Astrocyte (in vitro differentiated cells and primary cell): Measurements from ENCODE around the gene PTPRN2. TPM values are rescaled to one million over a fixed set of nuclear protein-coding genes. Genes with fewer than 3 reads are reported as not detected.

Source experiments
- DNase-seq: peaks from one replicate; pipeline ENCODE4 v3.0.0-alpha.2; 2010; ENCODE audit warnings: low read depth
- FAIRE-seq: peaks from 2 replicates; lab custom pipeline; 2011; peaks lifted over from hg19 to GRCh38; lab: Jason Lieb, UNC
- H2AFZ ChIP-seq: 2 replicates; pipeline ENCODE4 v1.6.0; 2012; ENCODE audit warnings: low read depth, low read length, inconsistent platforms
- H3K27ac ChIP-seq: 2 replicates; pipeline ENCODE4 v1.5.1; 2011; ENCODE audit warnings: low read depth, low read length, inconsistent platforms
- H3K27me3 ChIP-seq: 2 replicates; pipeline ENCODE4 v1.6.0; 2011; ENCODE audit warnings: low read length, inconsistent platforms; ENCODE audit not compliant: insufficient read depth
- H3K36me3 ChIP-seq: 2 replicates; pipeline ENCODE4 v1.5.1; 2011; ENCODE audit warnings: low read length, inconsistent platforms; ENCODE audit not compliant: insufficient read depth
- H3K4me1 ChIP-seq: 2 replicates; pipeline ENCODE4 v1.5.1; 2011; ENCODE audit warnings: low read length, inconsistent platforms; ENCODE audit not compliant: insufficient read depth
- H3K4me2 ChIP-seq: 2 replicates; pipeline ENCODE4 v1.6.0; 2012; ENCODE audit warnings: low read length, inconsistent platforms
- H3K4me3 ChIP-seq: 2 replicates; pipeline ENCODE4 v1.5.1; 2011; ENCODE audit warnings: low read depth, mild to moderate bottlenecking, low read length, inconsistent platforms; ENCODE audit not compliant: insufficient read depth
- H3K79me2 ChIP-seq: 2 replicates; pipeline ENCODE4 v1.6.0; 2012; ENCODE audit warnings: mild to moderate bottlenecking, low read length, inconsistent platforms; ENCODE audit not compliant: insufficient read depth
- H3K9ac ChIP-seq: 2 replicates; pipeline ENCODE4 v1.6.0; 2012; ENCODE audit warnings: mild to moderate bottlenecking, low read length, inconsistent platforms
- H3K9me3 ChIP-seq: 2 replicates; pipeline ENCODE4 v1.5.1; 2012; ENCODE audit warnings: low read depth, mild to moderate bottlenecking, low read length, inconsistent platforms; ENCODE audit not compliant: insufficient read depth
- H4K20me1 ChIP-seq: 2 replicates; pipeline ENCODE4 v1.6.0; 2012; ENCODE audit warnings: low read length, inconsistent platforms; ENCODE audit not compliant: insufficient read depth
- H3K27ac Mint-ChIP-seq: one replicate; pipeline ENCODE4 v1.8.0; 2021; ENCODE audit warnings: mild to moderate bottlenecking, mixed read lengths; ENCODE audit not compliant: unreplicated experiment
- H3K27me3 Mint-ChIP-seq: one replicate; pipeline ENCODE4 v1.8.0; 2021; ENCODE audit warnings: low read depth, mixed read lengths; ENCODE audit not compliant: unreplicated experiment
- H3K36me3 Mint-ChIP-seq: one replicate; pipeline ENCODE4 v1.8.0; 2021; ENCODE audit warnings: low read depth, mixed read lengths; ENCODE audit not compliant: unreplicated experiment
- H3K4me1 Mint-ChIP-seq: one replicate; pipeline ENCODE4 v1.8.0; 2021; ENCODE audit warnings: low read depth, mixed read lengths; ENCODE audit not compliant: unreplicated experiment
- H3K4me3 Mint-ChIP-seq: one replicate; pipeline ENCODE4 v1.8.0; 2021; ENCODE audit warnings: mild to moderate bottlenecking, moderate library complexity, mixed read lengths; ENCODE audit not compliant: unreplicated experiment
- H3K9me3 Mint-ChIP-seq: one replicate; pipeline ENCODE4 v1.8.0; 2021; ENCODE audit warnings: mild to moderate bottlenecking, mixed read lengths; ENCODE audit not compliant: unreplicated experiment
- CTCF ChIP-seq: IDR thresholded peaks from 2 replicates; pipeline ENCODE4 v1.5.1; 2011; ENCODE audit warnings: low read depth, mild to moderate bottlenecking, inconsistent platforms, low read length, moderate library complexity; ENCODE audit not compliant: insufficient read depth
- EZH2 ChIP-seq: IDR thresholded peaks from 2 replicates; pipeline ENCODE4 v1.6.1; 2012; ENCODE audit warnings: mild to moderate bottlenecking, low read length, inconsistent platforms; ENCODE audit not compliant: insufficient read depth
- total RNA-seq: library from RNA; stranded (reverse); gene quantifications from 2 replicates; pipeline ENCODE4 v1.2.1, GENCODE V29; 2021

PTPRN2 gene
- total RNA-seq, 1 donor from 2014 or later: 0.09 TPM

GRCh38 chr7:158245724-158246041 is 341.9 kb downstream of the PTPRN2 start:
- DNase-seq (no peak), FAIRE-seq (no peak)
- H2AFZ ChIP-seq: no peak overlapping the region
- Mint-ChIP-seq H3K27me3 (no peaks in the 10 kb centered on the region), H3K9me3 (peaks cover 16% of the 10 kb centered on the region), H3K4me1 (no peaks in the 10 kb centered on the region), H3K27ac (no peak overlapping the region), H3K4me3 (no peak overlapping the region), H3K36me3 (no peaks in the 10 kb centered on the region)
- no peak for TF ChIP-seq EZH2
- TF ChIP-seq CTCF: no peak
- H3K4me1 ChIP-seq: no peaks in the 10 kb centered on the region
- H3K27ac ChIP-seq: no peak overlapping the region
- H3K9ac ChIP-seq: no peak overlapping the region
- H3K4me3 ChIP-seq: no peak overlapping the region
- peaks cover 19% of the 10 kb centered on the region for H3K9me3 ChIP-seq
- no peaks in the 10 kb centered on the region for H4K20me1 ChIP-seq
- no peaks in the 10 kb centered on the region for H3K79me2 ChIP-seq
- no peaks in the 10 kb centered on the region for H3K27me3 ChIP-seq
- H3K4me2 ChIP-seq: no peak overlapping the region
- H3K36me3 ChIP-seq: no peaks in the 10 kb centered on the region

GRCh38 chr7:158244873-158245723 is 342.5 kb downstream of the PTPRN2 start:
- no peak overlapping the region for H3K9ac ChIP-seq
- Mint-ChIP-seq H3K4me1 (no peaks in the 10 kb centered on the region), H3K36me3 (no peaks in the 10 kb centered on the region), H3K9me3 (peaks cover 16% of the 10 kb centered on the region), H3K27ac (no peak overlapping the region), H3K4me3 (no peak overlapping the region), H3K27me3 (no peaks in the 10 kb centered on the region)
- H3K9me3 ChIP-seq: peaks cover 17% of the 10 kb centered on the region
- H3K4me1 ChIP-seq: no peaks in the 10 kb centered on the region
- DNase-seq (no peak), FAIRE-seq (no peak)
- no peak overlapping the region for H2AFZ ChIP-seq
- H4K20me1 ChIP-seq: no peaks in the 10 kb centered on the region
- TF ChIP-seq EZH2 (no peak), CTCF (no peak)
- no peak overlapping the region for H3K27ac ChIP-seq
- H3K27me3 ChIP-seq: no peaks in the 10 kb centered on the region
- H3K4me2 ChIP-seq: no peak overlapping the region
- no peak overlapping the region for H3K4me3 ChIP-seq
- no peaks in the 10 kb centered on the region for H3K36me3 ChIP-seq
- H3K79me2 ChIP-seq: no peaks in the 10 kb centered on the region

- no peaks in the 10 kb centered on the region for H3K36me3 Mint-ChIP-seq
- Histone ChIP-seq H2AFZ (no peak overlapping the region), H3K4me3 (no peak overlapping the region), H3K9ac (no peak overlapping the region), H3K27me3 (no peaks in the 10 kb centered on the region), H3K4me1 (no peaks in the 10 kb centered on the region), H3K4me2 (no peak overlapping the region), H3K79me2 (no peaks in the 10 kb centered on the region), H3K27ac (no peak overlapping the region), H3K9me3 (peaks cover 17% of the 10 kb centered on the region), H4K20me1 (no peaks in the 10 kb centered on the region), H3K36me3 (no peaks in the 10 kb centered on the region)
- TF ChIP-seq CTCF (no peak), EZH2 (no peak)
- FAIRE-seq (no peak), DNase-seq (no peak)
- no peak overlapping the region for H3K27ac Mint-ChIP-seq
- H3K27me3 Mint-ChIP-seq: no peaks in the 10 kb centered on the region
- H3K4me1 Mint-ChIP-seq: no peaks in the 10 kb centered on the region
- H3K4me3 Mint-ChIP-seq: no peak overlapping the region
- H3K9me3 Mint-ChIP-seq: peaks cover 20% of the 10 kb centered on the region
Observed at GRCh38 chr7:158244430-158244829, 343.2 kb downstream of the PTPRN2 start.
